ENCODE data around the gene AUTS2.

AUTS2 gene

GRCh38 chr7:70761711-70762328 is 1163.5 kb downstream of the AUTS2 start:
- DNase-seq: no peak

DNA sequence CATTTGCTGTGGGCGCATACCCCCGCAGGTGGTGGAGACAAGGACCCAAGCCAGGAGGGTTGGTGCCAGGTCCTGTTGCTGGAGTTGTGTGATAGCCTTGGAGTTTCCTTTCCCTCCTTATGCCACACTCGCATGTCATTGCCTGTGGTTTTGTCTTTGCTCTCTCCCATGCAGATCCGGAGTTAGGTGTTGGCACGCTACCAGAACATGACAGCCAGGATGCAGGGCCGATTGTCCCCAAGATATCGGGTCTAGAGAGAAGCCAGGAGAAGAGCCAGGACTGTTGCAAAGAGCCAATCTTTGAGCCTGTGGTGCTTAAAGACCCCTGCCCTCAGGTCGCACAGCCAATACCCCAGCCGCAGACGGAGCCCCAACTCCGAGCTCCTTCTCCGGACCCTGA is 1164.4 kb downstream of the AUTS2 start:
- DNase-seq: no peak

- DNase-seq: no peak
These were observed 1165.9 kb downstream of the AUTS2 start for GRCh38 chr7:70763961-70764691.

DNA sequence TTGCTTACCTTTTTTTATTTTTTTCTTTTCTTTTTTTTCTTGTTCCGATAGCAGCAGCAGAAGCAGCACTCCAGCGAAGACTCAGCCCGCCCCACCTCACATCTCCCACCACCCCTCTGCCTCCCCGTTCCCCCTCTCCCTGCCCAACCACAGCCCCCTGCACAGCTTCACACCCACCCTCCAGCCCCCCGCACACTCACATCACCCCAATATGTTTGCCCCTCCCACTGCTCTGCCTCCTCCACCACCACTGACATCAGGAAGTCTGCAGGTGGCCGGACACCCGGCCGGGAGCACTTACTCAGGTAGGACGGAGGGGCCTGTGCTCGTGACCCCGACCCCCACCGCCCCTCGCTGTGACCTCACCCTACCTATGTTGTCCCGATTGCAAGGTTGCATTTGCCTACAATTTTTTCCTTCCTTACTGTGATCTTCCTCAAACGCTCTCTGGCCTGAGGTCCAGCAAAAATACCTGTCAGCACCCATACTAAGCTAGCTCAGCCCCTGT is 1166.5 kb downstream of the AUTS2 start:
- no peak for DNase-seq

DNA sequence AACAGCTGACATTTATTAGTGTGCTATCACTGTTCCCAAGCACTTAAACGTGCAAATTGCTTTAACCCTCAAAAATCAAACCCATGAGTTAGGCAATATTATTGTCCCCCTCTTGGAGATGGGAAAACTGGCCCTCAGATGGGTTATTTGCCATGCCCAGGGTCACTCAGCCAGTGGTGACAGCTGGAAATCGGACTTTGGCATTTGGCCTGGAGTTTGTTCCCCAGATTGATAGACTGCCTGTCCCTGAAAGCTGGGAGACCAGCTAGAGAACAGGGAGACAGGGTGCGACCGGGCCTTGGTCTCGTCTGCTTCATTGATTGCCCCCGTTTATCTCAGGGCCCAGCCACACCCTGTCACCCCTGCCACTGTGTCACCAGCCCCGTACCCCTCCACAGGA is 1167.4 kb downstream of the AUTS2 start:
- no peak for DNase-seq

DNA sequence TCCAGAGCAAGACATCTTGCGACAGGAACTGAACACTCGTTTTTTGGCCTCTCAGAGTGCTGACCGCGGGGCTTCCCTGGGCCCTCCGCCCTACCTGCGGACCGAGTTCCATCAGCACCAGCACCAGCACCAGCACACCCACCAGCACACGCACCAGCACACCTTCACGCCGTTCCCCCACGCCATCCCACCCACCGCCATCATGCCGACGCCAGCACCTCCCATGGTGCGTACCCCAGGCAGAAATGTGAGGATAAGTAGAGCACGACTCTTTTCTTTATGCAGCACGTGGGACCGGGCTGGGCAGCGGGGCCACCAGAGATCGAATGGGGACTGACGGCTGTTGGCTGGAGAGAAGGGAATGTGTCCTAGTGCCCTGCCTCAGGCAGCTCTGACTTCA is 1167.8 kb downstream of the AUTS2 start:
- no peak for DNase-seq

DNA sequence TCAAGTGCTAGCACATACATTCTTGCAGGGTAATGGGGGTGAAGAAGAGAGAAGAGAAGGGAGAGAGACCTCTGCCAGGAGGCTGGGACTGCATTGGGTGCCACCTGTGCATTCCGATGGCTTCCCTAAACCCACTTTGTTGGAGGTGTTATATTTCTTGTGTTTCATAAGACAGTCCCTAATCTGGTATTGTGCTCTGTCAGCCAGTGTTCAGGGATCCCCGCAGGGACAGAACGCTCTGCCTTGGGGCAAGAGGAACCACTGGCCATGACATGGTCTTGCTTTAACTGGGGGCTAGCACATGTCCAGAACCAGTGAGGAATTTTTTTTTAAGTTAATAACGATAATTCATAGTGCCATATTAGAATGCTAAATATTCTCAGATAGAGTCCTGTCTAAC is 1168.4 kb downstream of the AUTS2 start:
- DNase-seq: no peak

DNA sequence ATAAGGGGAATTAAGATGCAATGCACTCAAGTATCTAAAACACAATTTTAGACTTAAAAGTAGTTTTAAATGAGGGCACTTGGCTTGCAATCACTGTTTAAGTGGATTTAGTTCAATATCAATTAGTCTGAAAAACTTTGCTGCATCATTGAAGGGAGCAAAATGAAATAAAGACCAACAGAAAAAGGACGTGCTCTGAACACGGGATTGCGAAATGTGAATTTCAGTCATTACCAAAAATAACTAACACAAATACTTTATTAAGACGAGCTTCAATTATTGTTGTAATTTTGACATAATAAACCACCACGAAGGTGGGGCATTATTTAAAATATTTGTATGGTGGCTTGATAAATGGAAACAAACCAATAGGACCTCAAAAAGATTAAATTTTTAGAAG is 1171.9 kb downstream of the AUTS2 start:
- DNase-seq: no peak

DNA sequence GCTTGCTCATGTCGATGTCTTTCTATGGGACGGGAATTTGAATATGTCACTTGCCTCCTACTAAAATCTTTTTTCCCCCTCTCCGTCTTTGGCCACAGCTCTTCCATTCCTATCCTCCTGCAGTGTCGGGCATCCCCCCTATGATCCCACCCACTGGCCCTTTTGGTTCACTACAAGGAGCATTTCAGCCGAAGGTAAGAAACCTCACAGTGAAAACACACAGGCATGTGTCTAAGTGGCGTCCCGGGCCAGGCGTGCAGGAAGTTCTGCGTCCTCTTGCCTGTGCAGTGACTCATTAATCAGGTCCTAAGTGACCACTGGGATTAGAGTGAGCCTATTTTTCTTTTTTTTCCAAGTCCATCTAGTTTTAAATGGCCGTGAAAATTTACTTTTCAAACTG is 1173.2 kb downstream of the AUTS2 start:
- no peak for DNase-seq

- no peak for DNase-seq
These were observed 1174.6 kb downstream of the AUTS2 start for GRCh38 chr7:70772891-70773290.

GRCh38 chr7:70773406-70773805 is 1175.1 kb downstream of the AUTS2 start:
- DNase-seq: no peak

DNA sequence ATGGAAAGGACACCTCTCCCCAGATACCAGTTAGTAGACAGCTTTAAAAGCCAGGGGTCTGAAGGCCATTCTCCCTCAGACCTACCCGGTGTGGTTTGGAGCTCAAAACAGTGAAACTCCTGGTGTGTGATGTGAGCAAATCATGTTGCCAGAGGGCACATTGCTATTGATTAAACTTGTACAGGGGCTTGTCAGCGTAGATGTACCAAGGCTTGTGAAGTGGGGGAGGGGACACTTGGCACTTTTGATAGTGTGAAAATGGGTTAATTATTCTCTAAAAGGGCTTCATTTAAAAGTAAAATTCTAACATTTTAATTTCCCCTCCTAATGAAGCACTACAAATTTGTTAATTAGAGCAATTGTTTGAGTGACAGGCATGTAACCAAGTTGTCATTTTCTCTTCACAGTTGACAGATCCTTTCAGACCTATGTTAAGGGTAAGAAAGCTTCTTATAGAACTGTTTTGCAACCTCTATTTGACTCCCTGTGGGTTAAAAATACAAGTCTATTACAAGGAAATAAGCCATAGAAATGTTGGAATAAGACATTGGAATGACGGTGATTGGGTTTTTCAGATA is 1176.8 kb downstream of the AUTS2 start:
- no peak for DNase-seq

GRCh38 chr7:70775570-70776156 is 1177.4 kb downstream of the AUTS2 start:
- DNase-seq: no peak

DNA sequence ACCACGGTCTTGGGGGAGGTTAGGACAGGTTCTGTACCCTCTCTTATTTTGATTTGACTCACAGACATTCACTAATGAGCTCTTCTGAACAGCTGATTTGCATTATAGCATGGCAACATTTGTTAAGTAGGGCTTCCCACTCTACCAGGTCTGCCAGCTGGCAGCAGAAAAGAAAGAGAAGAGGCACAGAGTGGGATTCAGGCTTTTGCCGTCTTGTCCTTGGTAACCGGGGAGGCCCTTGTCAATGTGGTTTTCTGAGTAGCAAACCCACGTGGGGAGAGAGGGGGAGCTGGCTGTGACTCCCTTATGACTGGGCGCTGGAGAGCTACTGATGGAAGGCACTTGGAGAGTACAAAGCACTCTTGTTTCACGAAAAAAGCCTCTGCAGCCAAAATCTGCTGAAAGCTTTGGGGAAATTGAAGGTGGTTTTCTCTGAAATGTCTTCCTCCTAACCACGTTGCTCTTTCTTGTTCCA is 1178.4 kb downstream of the AUTS2 start:
- no peak for DNase-seq

GRCh38 chr7:70777251-70777650 is 1179.0 kb downstream of the AUTS2 start:
- DNase-seq: no peak

GRCh38 chr7:70778585-70778984 is 1180.3 kb downstream of the AUTS2 start:
- no peak for DNase-seq

- DNase-seq: no peak
These were observed 1181.0 kb downstream of the AUTS2 start for GRCh38 chr7:70779321-70779720.

- no peak for DNase-seq
These were observed 1183.6 kb downstream of the AUTS2 start for GRCh38 chr7:70781922-70782311.

DNA sequence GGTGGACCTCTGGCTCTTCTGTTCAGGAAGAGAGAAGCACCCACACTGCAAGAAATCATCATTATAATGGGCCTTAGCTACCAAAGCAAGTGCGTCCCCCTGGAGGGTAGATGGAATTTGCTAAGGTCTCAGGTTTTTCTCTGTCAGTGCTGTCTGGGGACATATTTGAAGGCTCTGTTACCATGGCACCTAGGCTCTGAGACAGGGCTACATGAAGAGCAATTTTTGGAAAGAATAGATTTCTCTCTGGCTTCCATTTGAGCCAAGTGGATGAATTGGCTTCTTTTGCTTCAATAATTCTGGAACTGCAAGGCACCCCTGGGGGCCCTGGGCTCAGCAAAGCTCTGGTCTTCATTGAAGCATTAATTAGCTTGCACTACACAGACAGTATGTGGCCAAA is 1184.5 kb downstream of the AUTS2 start:
- DNase-seq: no peak

GRCh38 chr7:70785427-70785826 is 1187.2 kb downstream of the AUTS2 start:
- DNase-seq: no peak

- DNase-seq: no peak
These were observed 1187.8 kb downstream of the AUTS2 start for GRCh38 chr7:70786076-70786475.

DNA sequence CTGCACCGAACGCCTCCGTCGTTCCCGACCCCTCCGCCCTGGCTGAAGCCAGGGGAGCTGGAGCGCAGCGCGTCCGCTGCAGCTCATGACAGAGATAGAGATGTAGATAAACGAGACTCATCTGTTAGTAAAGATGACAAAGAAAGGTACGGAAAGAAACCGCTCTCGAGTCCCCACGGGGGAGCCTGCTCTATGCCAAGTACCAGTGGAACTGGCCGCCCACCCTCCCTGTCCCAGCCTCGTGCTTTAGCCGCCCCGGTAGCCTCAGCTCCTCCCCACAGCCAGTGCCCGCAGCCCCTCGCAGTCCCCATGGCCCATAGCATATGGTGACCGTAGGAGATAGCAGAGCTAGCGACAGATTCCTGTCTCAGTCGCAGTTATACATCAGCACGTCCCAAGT is 1189.0 kb downstream of the AUTS2 start:
- DNase-seq: no peak

DNA sequence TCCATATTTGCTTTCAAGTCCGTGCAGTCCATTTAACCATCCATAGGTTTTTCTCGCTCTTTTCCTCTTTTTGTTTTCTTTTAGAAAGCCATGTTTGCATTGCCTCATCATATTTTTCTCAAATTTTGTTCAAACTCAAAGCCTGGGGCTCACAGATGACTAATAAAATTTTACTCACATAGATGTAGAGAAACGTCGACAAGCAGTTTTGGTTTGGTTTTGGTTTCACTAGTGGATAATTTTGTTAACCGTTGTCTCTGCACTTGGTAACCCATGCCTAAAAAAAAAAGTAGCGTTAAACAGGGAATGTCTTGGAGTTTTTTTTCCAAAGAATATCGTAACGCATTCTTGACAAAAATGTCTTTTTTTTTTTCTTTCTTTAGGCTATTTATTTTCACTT is 1189.5 kb downstream of the AUTS2 start:
- no peak for DNase-seq

DNA sequence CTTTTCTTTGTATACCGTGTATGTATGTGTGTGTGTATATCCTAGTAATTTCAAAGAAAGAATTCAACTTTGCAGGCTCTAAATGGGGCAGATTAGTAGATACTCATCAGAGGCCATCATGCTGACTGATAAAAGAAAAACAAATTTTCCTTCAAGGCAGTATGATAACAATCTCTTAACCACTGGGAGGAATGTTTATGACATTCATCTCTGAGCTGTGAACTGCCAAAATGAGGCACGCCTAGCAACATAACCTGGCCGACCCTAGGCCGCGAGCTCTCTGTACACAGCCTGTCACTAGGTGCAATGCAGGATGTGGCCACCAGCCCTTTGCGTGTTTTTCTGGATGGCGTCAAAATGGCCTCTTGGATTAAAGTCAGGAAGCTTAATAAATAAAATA is 1190.0 kb downstream of the AUTS2 start:
- DNase-seq: no peak

All from suppressor macrophage treated with lipopolysaccharide for 4 hours (primary cell).